Muscle of leg (tissue), 11 donors: ENCODE measurements around the gene PAOX. TPM values are rescaled to one million over a fixed set of nuclear protein-coding genes. Genes with fewer than 3 reads are reported as not detected.
"Not testable (repeated sequence)": the region's sequence is repeated elsewhere in the genome, so short reads cannot be mapped to it uniquely, and the experiment has no call there.

ENCODE experiments used
- DNase-seq: peaks from one replicate; pipeline ENCODE4 v3.0.0; 2013
- H3K27ac ChIP-seq: one replicate; pipeline ENCODE4 v1.5.1; 2013; ENCODE audit warnings: mild to moderate bottlenecking, low read length, control low read depth
- H3K27me3 ChIP-seq: one replicate; pipeline ENCODE4 v1.6.1; 2013; ENCODE audit warnings: low read length; ENCODE audit not compliant: control insufficient read depth, insufficient read depth
- H3K36me3 ChIP-seq: one replicate; pipeline ENCODE4 v1.6.1; 2013; ENCODE audit warnings: low read length; ENCODE audit not compliant: control insufficient read depth, insufficient read depth
- H3K4me1 ChIP-seq: one replicate; pipeline ENCODE4 v1.6.1; 2013; ENCODE audit warnings: low read length; ENCODE audit not compliant: control insufficient read depth, insufficient read depth
- H3K4me3 ChIP-seq: one replicate; pipeline ENCODE4 v1.5.1; 2013; ENCODE audit warnings: low read length, control low read depth
- H3K9me3 ChIP-seq: replicated peaks from 2 replicates; pipeline ENCODE4 v1.6.1; 2013; ENCODE audit warnings: low read depth, low read length; ENCODE audit not compliant: control insufficient read depth
- WGBS: methylation state at CpG from one replicate; pipeline ENCODE4 v1.1.5; 2013; ENCODE audit warnings: missing lambda C conversion rate; ENCODE audit not compliant: insufficient coverage; 5-methylcytosine and 5-hydroxymethylcytosine counted together
- polyA plus RNA-seq, 8 donors: library from polyadenylated mRNA; unstranded; fragments of 120-200 nt; gene quantifications; one replicate each; pipeline versions ENCODE4 v1.2.1 to v1.2.3, GENCODE V29; 2013; ENCODE audit warnings: inconsistent platforms in 1 of 8, low replicate concordance in 1 of 8; ENCODE audit not compliant: insufficient read length in 8 of 8, insufficient read depth in 1 of 8
- total RNA-seq: library from RNA; stranded (reverse); fragments of 120-200 nt; gene quantifications from one replicate; pipeline ENCODE4 v1.2.4, GENCODE V29; 2013

PAOX gene
- total and polyA plus RNA-seq, 9 donors: 2.7 to 4.9 (median 3.6) TPM

- peak; percentile 37 for DNase-seq
- Histone ChIP-seq H3K27me3 (peaks cover 4% of the 10 kb centered on the region), H3K4me3 (no peak overlapping the region), H3K27ac (peak overlapping the region; percentile 25), H3K9me3 (no peaks in the 10 kb centered on the region), H3K4me1 (peaks cover 14% of the 10 kb centered on the region), H3K36me3 (peaks cover 24% of the 10 kb centered on the region)
- 64% methylated on average over 12 of the region's 16 CpGs for WGBS
These were observed 43.3 kb downstream of the PAOX start for GRCh38 chr10:133422223-133422806.

- no peaks in the 10 kb centered on the region for H3K9me3 ChIP-seq
- DNase-seq: no peak
- H3K27ac ChIP-seq: no peak overlapping the region
- H3K4me1 ChIP-seq: peaks cover 14% of the 10 kb centered on the region
- peaks cover 24% of the 10 kb centered on the region for H3K36me3 ChIP-seq
- H3K27me3 ChIP-seq: peaks cover 4% of the 10 kb centered on the region
- no peak overlapping the region for H3K4me3 ChIP-seq
- 13% methylated on average over 82 of the region's 88 CpGs for WGBS
These were observed 44.0 kb downstream of the PAOX start for GRCh38 chr10:133422807-133423771.

- H3K4me3 ChIP-seq: not testable (repeated sequence)
These were observed 45.0 kb downstream of the PAOX start for GRCh38 chr10:133424102-133424501.

GRCh38 chr10:133424601-133425000 is 45.5 kb downstream of the PAOX start, which contains the start of gene SPRN:
Gene SPRN (minus strand): TSS chr10:133424625. CDS start chr10:133423681, 944 bp downstream.
- DNase-seq, H3K27me3 ChIP-seq, H3K9me3 ChIP-seq, H3K4me3 ChIP-seq, H3K27ac ChIP-seq: not testable (repeated sequence)
- H3K4me1 ChIP-seq: peaks cover 14% of the 10 kb centered on the region
- no CpG with 5 or more reads among the region's 37 CpGs for WGBS
- H3K36me3 ChIP-seq: peaks cover 11% of the 10 kb centered on the region

More at GRCh38 chr10:133424102-133424501, 45.0 kb downstream of the PAOX start:
- WGBS: no CpG with 5 or more reads among the region's 46 CpGs
- not testable (repeated sequence) for H3K9me3 ChIP-seq, H3K27ac ChIP-seq, H3K27me3 ChIP-seq, DNase-seq
- peaks cover 14% of the 10 kb centered on the region for H3K4me1 ChIP-seq
- peaks cover 16% of the 10 kb centered on the region for H3K36me3 ChIP-seq

- H3K27me3 ChIP-seq, H3K4me3 ChIP-seq, H3K36me3 ChIP-seq, H3K9me3 ChIP-seq, H3K27ac ChIP-seq, H3K4me1 ChIP-seq, DNase-seq: not testable (repeated sequence)
- WGBS: no CpG with 5 or more reads among the region's 4 CpGs
These were observed 50.5 kb downstream of the PAOX start for GRCh38 chr10:133429571-133429970.

- WGBS: no CpG with 5 or more reads among the region's 9 CpGs
- H3K36me3 ChIP-seq, DNase-seq, H3K9me3 ChIP-seq, H3K27ac ChIP-seq, H3K4me1 ChIP-seq, H3K27me3 ChIP-seq, H3K4me3 ChIP-seq: not testable (repeated sequence)
These were observed 53.0 kb downstream of the PAOX start for GRCh38 chr10:133431888-133432613.

- H3K9me3 ChIP-seq, H3K4me3 ChIP-seq, H3K4me1 ChIP-seq, DNase-seq, H3K36me3 ChIP-seq, H3K27ac ChIP-seq, H3K27me3 ChIP-seq: not testable (repeated sequence)
- no CpG with 5 or more reads among the region's 25 CpGs for WGBS
These were observed 53.7 kb downstream of the PAOX start for GRCh38 chr10:133432789-133433188.

GRCh38 chr10:133438711-133439273 is 59.7 kb downstream of the PAOX start:
- WGBS: 72% methylated on average over 6 of the region's 11 CpGs
- Histone ChIP-seq H3K9me3 (no peaks in the 10 kb centered on the region), H3K27ac (no peak overlapping the region), H3K4me3 (no peak overlapping the region), H3K36me3 (no peaks in the 10 kb centered on the region), H3K27me3 (no peaks in the 10 kb centered on the region), H3K4me1 (no peaks in the 10 kb centered on the region)
- DNase-seq: no peak

- H3K27ac ChIP-seq: no peak overlapping the region
- H3K36me3 ChIP-seq: no peaks in the 10 kb centered on the region
- H3K27me3 ChIP-seq: no peaks in the 10 kb centered on the region
- no peak for DNase-seq
- WGBS: 82% methylated on average over 23 of the region's 25 CpGs
- H3K4me1 ChIP-seq: no peaks in the 10 kb centered on the region
- H3K9me3 ChIP-seq: no peaks in the 10 kb centered on the region
- H3K4me3 ChIP-seq: no peak overlapping the region
These were observed 60.7 kb downstream of the PAOX start for GRCh38 chr10:133439517-133440461.
